Thymus (tissue), 11 donors: ENCODE measurements around the gene LMTK2. TPM values are rescaled to one million over a fixed set of nuclear protein-coding genes. Genes with fewer than 3 reads are reported as not detected.

Experiments used
- DNase-seq, 9 donors: peaks; one replicate each; pipeline ENCODE4 v3.0.0-alpha.2; 2013; ENCODE audit warnings: low spot score in 9 of 9, low read depth in 6 of 9, missing footprints in 1 of 9
- H3K27ac ChIP-seq, 2 donors: one replicate each; pipeline ENCODE4 v1.5.1; 2013; ENCODE audit warnings: control low read depth in 1 of 2, low read depth in 1 of 2, low read length in 1 of 2, mild to moderate bottlenecking in 1 of 2, moderate library complexity in 1 of 2
- H3K27me3 ChIP-seq, 2 donors: one replicate each; pipeline ENCODE4 v1.5.1; 2013; ENCODE audit warnings: low read length in 1 of 2; ENCODE audit not compliant: control insufficient read depth in 2 of 2, insufficient read depth in 1 of 2
- H3K36me3 ChIP-seq, 2 donors: one replicate each; pipeline ENCODE4 v1.5.1; 2013; ENCODE audit warnings: low read length in 1 of 2, mild to moderate bottlenecking in 1 of 2, moderate library complexity in 1 of 2; ENCODE audit not compliant: control insufficient read depth in 2 of 2, insufficient read depth in 2 of 2
- H3K4me1 ChIP-seq, 2 donors: one replicate each; pipeline ENCODE4 v1.5.1; 2013; ENCODE audit warnings: low read length in 2 of 2; ENCODE audit not compliant: control insufficient read depth in 2 of 2, insufficient read depth in 2 of 2
- H3K4me3 ChIP-seq, 2 donors: one replicate each; pipeline ENCODE4 v1.5.1; 2013; ENCODE audit warnings: low read length in 2 of 2, control low read depth in 1 of 2, mild to moderate bottlenecking in 1 of 2
- H3K9me3 ChIP-seq, 2 donors: one replicate each; pipeline ENCODE4 v1.5.1; 2013; ENCODE audit warnings: low read length in 1 of 2, mild to moderate bottlenecking in 1 of 2; ENCODE audit not compliant: control insufficient read depth in 2 of 2, insufficient read depth in 1 of 2
- WGBS: extraction: QIAGEN DNeasy Blood & Tissue Kit; methylation state at CpG from one replicate; pipeline ENCODE4 v1.1.7; 2013; 5-methylcytosine and 5-hydroxymethylcytosine counted together
- polyA plus RNA-seq: library from polyadenylated mRNA; stranded (reverse); fragments of 200-250 nt; gene quantifications from one replicate; pipeline ENCODE4 v1.2.3, GENCODE V29; 2013
- total RNA-seq: library from RNA; stranded (reverse); fragments of 120-200 nt; gene quantifications from one replicate; pipeline ENCODE4 v1.2.4, GENCODE V29; 2013
- donor health status: healthy.

Gene LMTK2
- total and polyA plus RNA-seq, 2 donors, result 4.4 to 5.4 TPM

DNA sequence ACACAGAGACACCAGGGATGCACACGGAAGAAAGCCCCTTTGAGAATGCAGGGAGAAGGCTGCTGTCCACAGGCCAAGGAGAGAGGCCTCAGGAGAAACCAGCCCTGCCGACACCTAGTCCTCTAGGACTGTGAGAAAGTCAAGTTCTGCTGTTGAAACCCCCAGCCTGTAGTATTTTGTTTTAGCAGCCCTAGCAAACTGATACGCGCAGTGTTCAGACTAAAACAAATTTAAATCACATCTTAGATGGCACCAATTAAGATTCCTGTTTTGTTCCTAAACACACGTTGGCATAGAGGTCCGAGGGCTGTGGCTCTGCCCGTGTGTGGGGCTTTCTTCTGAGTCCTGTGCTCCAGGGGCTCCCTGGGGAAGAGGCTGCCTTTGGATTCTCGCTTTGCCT is 21.7 kb downstream of the LMTK2 start:
- H3K4me1 ChIP-seq, result peaks cover 6 to 8% of the 10 kb centered on the region in 2 donors
- WGBS, result 98% methylated on average over 8 of the region's 8 CpGs

DNA sequence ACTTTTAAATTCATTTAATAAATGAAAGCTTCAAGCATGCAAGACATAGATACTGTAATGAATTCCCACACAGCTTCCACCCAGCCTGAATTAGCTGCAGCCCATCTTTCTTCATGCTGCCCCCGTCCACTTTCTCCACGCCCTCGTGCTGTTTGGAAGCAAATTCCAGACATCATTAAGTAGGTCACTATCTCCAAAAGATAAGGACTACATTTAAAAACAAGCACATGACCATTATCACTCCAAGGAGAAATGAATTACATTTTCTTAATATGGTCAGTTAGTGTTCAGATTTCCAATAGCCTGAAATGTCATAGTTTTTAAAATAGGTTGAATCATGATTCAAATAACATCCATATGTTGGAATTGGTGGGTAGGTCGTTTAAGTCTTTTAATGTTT is 24.3 kb downstream of the LMTK2 start:
- H3K27me3 ChIP-seq, result peaks cover 10 to 11% of the 10 kb centered on the region in 2 donors
- H3K27ac ChIP-seq, result no peak overlapping the region
- H3K9me3 ChIP-seq, result no peaks in the 10 kb centered on the region
- no peaks in the 10 kb centered on the region for H3K36me3 ChIP-seq
- H3K4me1 ChIP-seq, result peaks cover 12 to 14% of the 10 kb centered on the region in 2 donors
- 78% methylated on average over 4 of the region's 4 CpGs for WGBS
- no peak for DNase-seq
- H3K4me3 ChIP-seq, result no peak overlapping the region

More for the DNA sequence above, 21.7 kb downstream of the LMTK2 start:
- DNase-seq, result no peak
- peaks cover 7 to 9% of the 10 kb centered on the region in 2 donors for H3K27me3 ChIP-seq
- H3K36me3 ChIP-seq, result peaks cover 0 to 4% of the 10 kb centered on the region in 2 donors
- no peak overlapping the region for H3K27ac ChIP-seq
- H3K4me3 ChIP-seq, result no peak overlapping the region
- no peaks in the 10 kb centered on the region for H3K9me3 ChIP-seq

DNA sequence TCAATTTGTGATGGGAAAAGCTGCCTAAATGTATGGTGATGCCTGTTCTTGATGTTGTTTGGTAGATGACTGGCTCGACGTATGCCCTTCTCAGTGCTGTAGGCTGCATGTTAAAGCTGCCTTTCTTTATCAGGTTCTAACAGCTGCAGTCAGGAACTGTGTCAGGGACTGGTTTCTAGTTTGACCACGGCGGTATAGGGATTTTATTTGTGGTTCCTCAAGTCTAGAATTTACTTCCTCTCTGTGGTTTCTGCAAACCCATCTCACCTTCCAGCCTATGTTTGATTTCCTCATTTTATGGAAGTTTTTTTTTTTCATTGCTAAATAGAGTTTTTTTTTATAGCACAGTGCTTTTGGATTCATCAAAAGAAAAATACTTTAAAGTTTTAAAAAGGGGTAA is 26.5 kb downstream of the LMTK2 start:
- WGBS, result 4% methylated on average over 4 of the region's 4 CpGs
- H3K27ac ChIP-seq, result no peak overlapping the region
- H3K36me3 ChIP-seq, result peaks cover 5 to 8% of the 10 kb centered on the region in 2 donors
- no peak overlapping the region for H3K4me3 ChIP-seq
- peaks cover 10 to 11% of the 10 kb centered on the region in 2 donors for H3K27me3 ChIP-seq
- H3K9me3 ChIP-seq, result no peaks in the 10 kb centered on the region
- peak in 4 of 9 donors; percentile 14 to 55 (median 21) for DNase-seq
- peaks cover 12 to 14% of the 10 kb centered on the region in 2 donors for H3K4me1 ChIP-seq

DNA sequence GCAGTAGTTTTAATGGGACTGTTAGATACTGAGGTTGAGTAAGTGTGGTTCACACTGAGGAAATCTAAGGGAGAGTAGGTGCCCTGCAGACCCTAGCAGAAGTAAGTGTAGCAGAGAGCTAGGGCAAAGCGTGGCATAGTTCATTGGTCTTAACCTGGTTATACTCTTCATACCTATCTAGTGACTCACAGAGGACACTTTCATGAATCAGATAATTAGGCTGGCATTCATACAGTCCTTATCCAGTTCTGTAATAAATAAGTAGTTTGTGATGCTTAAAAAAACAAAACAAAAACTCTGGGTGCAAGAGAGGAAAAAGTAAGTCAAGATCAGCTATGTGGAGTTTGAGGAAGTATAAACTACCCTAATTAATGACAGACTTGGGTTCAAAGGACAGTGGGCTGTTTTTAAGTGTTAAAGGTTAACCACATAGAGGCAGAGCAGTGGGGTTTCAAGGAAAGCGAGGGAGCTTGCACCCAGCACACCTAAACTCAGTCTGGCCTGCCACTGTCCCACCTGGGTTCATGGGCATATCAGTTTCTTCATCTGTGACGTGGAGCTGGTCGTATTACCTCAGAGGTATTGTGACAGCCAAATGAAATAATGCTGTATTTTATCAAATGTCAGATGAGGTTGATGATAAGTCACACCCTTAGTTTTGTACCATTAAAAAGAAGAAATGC is 27.1 kb downstream of the LMTK2 start:
- no peak overlapping the region for H3K4me3 ChIP-seq
- H3K4me1 ChIP-seq, result peaks cover 12 to 14% of the 10 kb centered on the region in 2 donors
- no peaks in the 10 kb centered on the region for H3K9me3 ChIP-seq
- no peak overlapping the region for H3K27ac ChIP-seq
- H3K36me3 ChIP-seq, result peaks cover 11 to 12% of the 10 kb centered on the region in 2 donors
- H3K27me3 ChIP-seq, result peaks cover 9 to 10% of the 10 kb centered on the region in 2 donors
- DNase-seq, result peak in 1 of 9 donors; percentile 18
- 16% methylated on average over 4 of the region's 4 CpGs for WGBS

- Histone ChIP-seq H3K9me3 (no peaks in the 10 kb centered on the region), H3K27ac (no peak overlapping the region), H3K27me3 (peaks cover 9 to 10% of the 10 kb centered on the region in 2 donors), H3K4me1 (peaks cover 12 to 14% of the 10 kb centered on the region in 2 donors), H3K4me3 (no peak overlapping the region), H3K36me3 (peaks cover 11 to 12% of the 10 kb centered on the region in 2 donors)
- 75% methylated on average over 9 of the region's 9 CpGs for WGBS
- no peak for DNase-seq
These were observed 28.0 kb downstream of the LMTK2 start for GRCh38 chr7:98134420-98135228.

DNA sequence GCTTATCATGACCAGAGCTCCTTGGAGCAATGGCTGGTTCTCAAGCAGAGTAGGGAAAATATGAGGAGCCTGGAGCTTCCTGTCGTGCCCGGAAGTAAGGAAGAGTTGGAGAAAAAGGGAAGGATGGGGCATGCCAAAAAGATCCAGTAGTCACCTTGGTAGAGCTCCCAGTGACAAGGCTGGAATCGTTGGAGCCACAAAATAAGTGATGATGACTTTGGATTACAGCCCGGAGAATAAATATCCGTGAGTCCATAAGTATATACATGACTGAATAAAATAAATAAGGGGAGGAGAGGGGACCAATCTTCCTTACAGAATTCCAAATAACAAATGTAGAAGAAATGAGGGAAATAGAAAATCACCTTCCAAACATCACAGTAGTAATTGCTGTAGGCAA is 29.3 kb downstream of the LMTK2 start:
- WGBS, result 92% methylated on average over 5 of the region's 5 CpGs
- H3K4me1 ChIP-seq, result peaks cover 12 to 14% of the 10 kb centered on the region in 2 donors
- peaks cover 2 to 5% of the 10 kb centered on the region in 2 donors for H3K27me3 ChIP-seq
- peaks cover 11 to 15% of the 10 kb centered on the region in 2 donors for H3K36me3 ChIP-seq
- no peak overlapping the region for H3K4me3 ChIP-seq
- DNase-seq, result no peak
- H3K27ac ChIP-seq, result no peak overlapping the region
- no peaks in the 10 kb centered on the region for H3K9me3 ChIP-seq

DNA sequence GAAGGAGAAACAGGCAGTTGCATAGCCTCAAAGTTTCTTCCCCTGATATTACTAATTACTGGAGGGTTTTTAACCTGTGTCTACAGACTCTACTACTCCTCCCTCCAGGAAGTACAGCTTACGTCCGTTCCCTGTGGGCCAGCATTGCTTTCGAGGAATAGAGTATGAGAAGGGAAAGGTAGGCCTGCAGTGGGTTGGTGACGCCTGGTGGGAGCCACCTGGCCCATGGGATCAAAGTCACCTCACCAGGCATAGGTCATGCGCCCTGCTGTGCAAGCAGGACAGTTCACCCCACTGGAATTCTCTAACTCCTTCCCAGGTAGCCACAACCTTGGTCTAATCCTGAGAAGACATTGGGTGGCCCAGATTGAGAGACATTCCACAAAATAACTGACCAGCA is 29.8 kb downstream of the LMTK2 start:
- no peaks in the 10 kb centered on the region for H3K9me3 ChIP-seq
- H3K4me1 ChIP-seq, result peaks cover 12 to 14% of the 10 kb centered on the region in 2 donors
- no peak overlapping the region for H3K4me3 ChIP-seq
- WGBS, result 97% methylated on average over 5 of the region's 5 CpGs
- H3K27me3 ChIP-seq, result peaks cover 2 to 5% of the 10 kb centered on the region in 2 donors
- no peak for DNase-seq
- peaks cover 13 to 16% of the 10 kb centered on the region in 2 donors for H3K36me3 ChIP-seq
- no peak overlapping the region for H3K27ac ChIP-seq

DNA sequence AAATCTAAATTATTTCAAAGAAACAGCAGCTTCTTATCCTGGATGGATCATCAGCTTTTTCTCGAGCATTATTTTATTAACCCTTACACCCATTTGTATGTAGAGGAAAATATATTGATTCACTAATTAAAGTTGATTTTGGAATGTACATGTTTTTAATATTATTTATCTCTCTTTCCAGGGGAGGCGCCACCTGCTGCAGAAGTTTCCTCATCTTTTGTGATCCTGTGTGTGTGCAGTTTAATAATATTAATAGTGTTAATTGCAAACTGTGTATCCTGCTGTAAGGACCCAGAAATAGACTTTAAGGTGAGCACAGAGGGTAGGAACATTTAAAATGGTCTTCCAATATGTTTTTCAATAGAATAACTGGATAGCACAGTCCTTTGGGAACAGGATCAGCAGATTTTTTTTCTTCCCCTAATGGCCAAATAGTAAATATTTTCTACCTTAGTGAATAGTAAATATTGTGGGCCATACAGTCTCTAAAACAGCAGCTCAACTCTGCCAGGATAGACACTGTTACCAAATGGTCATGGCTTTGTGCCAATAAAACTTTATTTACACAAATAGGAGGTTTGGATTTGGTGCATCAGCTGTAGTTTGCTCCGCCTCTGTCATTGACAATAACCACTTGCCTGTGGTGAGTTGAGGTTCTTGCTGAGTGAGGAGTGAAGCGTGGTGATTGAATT is 30.6 kb downstream of the LMTK2 start:
- peaks cover 2 to 4% of the 10 kb centered on the region in 2 donors for H3K27me3 ChIP-seq
- WGBS, result 86% methylated on average over 4 of the region's 4 CpGs
- H3K36me3 ChIP-seq, result peaks cover 17 to 20% of the 10 kb centered on the region in 2 donors
- H3K9me3 ChIP-seq, result no peaks in the 10 kb centered on the region
- no peak overlapping the region for H3K4me3 ChIP-seq
- H3K4me1 ChIP-seq, result peaks cover 10 to 12% of the 10 kb centered on the region in 2 donors
- no peak overlapping the region for H3K27ac ChIP-seq
- DNase-seq, result no peak

GRCh38 chr7:98137826-98138151 is 31.1 kb downstream of the LMTK2 start:
- peak in 1 of 9 donors; percentile 33 for DNase-seq
- no peaks in the 10 kb centered on the region for H3K9me3 ChIP-seq
- no peak overlapping the region for H3K4me3 ChIP-seq
- H3K4me1 ChIP-seq, result peaks cover 10 to 11% of the 10 kb centered on the region in 2 donors
- H3K36me3 ChIP-seq, result peaks cover 22 to 24% of the 10 kb centered on the region in 2 donors
- whole genome bisulfite sequencing, result 92% methylated on average over 4 of the region's 4 CpGs
- peaks cover 2 to 3% of the 10 kb centered on the region in 2 donors for H3K27me3 ChIP-seq
- H3K27ac ChIP-seq, result no peak overlapping the region
